ENCODE data around the gene ARSI. TPM values are rescaled to one million over a fixed set of nuclear protein-coding genes. Genes with fewer than 3 reads are reported as not detected.
"Not testable (repeated sequence)": the region's sequence is repeated elsewhere in the genome, so short reads cannot be mapped to it uniquely, and the experiment has no call there.

The ARSI gene
- total RNA-seq, 1 donor: under 0.01 TPM

DNA sequence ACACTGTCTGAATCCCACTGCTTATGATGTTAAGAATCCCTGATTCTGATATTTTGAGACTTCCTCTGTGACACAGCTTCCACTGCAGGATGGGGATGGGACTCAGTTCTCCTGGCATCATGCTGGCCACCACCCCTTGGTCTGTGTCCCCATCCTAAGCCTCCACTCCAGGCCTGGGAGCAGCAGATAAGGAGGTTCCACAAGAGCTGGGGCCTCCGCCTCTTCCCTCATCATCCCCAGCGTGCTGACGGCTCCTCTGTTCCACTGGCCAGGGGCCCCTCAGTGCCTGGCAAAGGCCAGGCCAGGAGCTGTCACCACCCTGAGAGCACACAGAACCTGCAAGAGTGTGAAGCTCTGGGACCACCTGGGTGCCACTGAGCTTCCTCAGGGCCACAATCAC is 53.8 kb downstream of the ARSI start:
- DNase-seq (ENCODE audit: low read depth in 2 of 3, low spot score in 2 of 3): no peak

DNA sequence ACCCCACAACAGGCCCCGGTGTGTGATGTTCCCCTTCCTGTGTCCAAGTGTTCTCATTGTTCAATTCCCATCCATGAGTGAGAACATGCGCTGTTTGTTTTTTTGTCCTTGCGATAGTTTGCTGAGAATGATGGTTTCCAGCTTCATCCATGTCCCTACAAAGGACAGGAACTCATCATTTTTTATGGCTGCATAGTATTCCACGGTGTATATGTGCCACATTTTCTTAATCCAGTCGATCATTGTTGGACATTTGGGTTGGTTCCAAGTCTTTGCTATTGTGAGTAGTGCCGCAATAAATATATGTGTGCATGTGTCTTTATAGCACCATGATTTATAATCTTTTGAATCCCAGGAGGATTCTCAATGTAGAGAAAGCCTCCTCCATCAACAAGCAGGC is 54.2 kb downstream of the ARSI start:
- not testable (repeated sequence) for DNase-seq (ENCODE audit: low read depth in 2 of 3, low spot score in 2 of 3)

DNA sequence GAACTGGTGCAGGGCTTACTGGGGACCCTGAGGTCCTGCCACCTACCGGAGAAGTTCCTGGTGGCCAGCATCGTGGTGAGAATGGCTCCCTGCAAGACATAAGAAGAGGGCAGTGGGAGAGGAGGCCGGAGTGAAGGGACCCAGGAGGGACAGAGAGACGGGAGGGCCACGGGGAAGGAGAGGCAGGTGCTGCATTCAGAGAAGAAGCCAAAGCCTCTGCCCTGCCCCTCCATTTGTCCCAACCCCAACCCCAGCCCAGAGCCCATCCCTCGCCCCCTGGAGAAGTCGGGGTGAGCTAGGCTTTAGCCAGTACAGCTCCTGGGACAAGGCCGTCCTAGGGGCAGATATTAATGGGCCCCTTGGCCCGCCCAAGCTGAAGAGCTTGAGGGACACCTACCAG is 55.0 kb downstream of the ARSI start:
- DNase-seq (ENCODE audit: low read depth in 2 of 3, low spot score in 2 of 3): no peak

DNA sequence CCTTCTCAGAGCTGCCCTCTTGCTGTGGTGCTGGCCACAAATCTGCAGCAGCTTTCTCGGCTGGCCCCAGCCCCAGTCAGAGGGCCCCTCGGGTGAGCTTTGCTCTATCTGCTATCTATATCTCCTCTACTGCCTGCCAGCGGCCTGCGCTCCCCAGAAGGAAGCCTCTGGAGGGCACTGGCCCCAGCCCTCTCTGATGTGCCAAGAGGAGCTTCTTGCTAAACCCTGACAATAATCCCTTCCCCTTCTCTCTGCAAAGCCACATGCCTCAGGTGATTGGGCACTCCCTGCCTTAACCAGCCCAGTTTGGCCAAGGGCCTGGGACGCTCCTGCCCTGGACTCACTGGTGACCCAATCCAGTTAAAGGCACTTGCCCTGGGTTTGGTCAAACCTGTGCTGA is 55.9 kb downstream of the ARSI start:
- no peak for DNase-seq (ENCODE audit: low read depth in 2 of 3, low spot score in 2 of 3)

DNA sequence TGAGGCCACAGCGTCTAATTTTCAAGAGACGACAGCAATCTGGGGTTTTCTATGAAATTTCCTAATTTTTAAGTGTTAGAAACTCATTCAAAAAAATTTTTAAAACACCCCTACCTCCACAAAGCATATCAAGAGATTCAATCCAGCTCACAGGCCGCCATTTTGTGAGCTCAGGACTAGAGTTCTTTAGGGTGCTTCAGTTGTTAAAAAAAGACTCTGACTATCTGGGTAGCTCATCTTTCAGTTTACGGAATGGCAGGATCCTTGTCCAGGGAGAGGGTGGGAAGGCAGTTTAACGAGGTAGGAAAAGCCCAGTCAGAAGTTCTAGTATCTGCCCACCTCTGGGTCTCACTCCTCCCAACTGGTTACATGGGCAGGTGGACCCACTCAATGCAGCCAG is 56.3 kb downstream of the ARSI start:
- no peak for DNase-seq (ENCODE audit: low read depth in 2 of 3, low spot score in 2 of 3)

Other genes starting within 250 kb of the ARSI start
- gene CSF1R, start 216.4 kb downstream of the ARSI start, total RNA-seq: 3.2 TPM
- 0.54 TPM for gene PDGFRB, start 147.1 kb downstream of the ARSI start, total RNA-seq
- gene CDX1, start 136.1 kb downstream of the ARSI start, total RNA-seq: not detected
- gene SLC6A7, start 112.8 kb downstream of the ARSI start, total RNA-seq: under 0.01 TPM
- under 0.01 TPM for gene CAMK2A, start 13.1 kb downstream of the ARSI start, total RNA-seq
- gene TCOF1, start 54.8 kb upstream of the ARSI start, total RNA-seq: 25.6 TPM
- 2,842 TPM for gene CD74, start 110.0 kb upstream of the ARSI start, total RNA-seq
- gene RPS14, start 146.8 kb upstream of the ARSI start, total RNA-seq: 8,241 TPM
- 12.9 TPM for gene NDST1, start 205.2 kb upstream of the ARSI start, total RNA-seq

Data from hematopoietic multipotent progenitor cell (in vitro differentiated cells).